Measurements from ENCODE around the gene ABHD6. TPM values are rescaled to one million over a fixed set of nuclear protein-coding genes. Genes with fewer than 3 reads are reported as not detected.

The ABHD6 gene
- total RNA-seq, 1 donor from 2014 or later, result 6.9 TPM

Other genes starting within 250 kb of the ABHD6 start
- gene FLNB, start 229.4 kb upstream of the ABHD6 start, total RNA-seq, result 144 TPM
- gene DNASE1L3, start 26.8 kb upstream of the ABHD6 start, total RNA-seq, result 10.0 TPM
- 32.5 TPM for gene RPP14, start 68.5 kb downstream of the ABHD6 start, total RNA-seq
- gene HTD2, start 68.7 kb downstream of the ABHD6 start, total RNA-seq, result 0.53 TPM
- gene PXK, start 95.1 kb downstream of the ABHD6 start, total RNA-seq, result 14.8 TPM
- gene PDHB, start 196.0 kb downstream of the ABHD6 start, total RNA-seq, result 30.7 TPM

All from ascending aorta (tissue), 1 donor.